ENCODE measurements around the gene MLXIPL.
"Not testable (repeated sequence)": the region's sequence is repeated elsewhere in the genome, so short reads cannot be mapped to it uniquely, and the experiment has no call there.

MLXIPL gene, protein sequence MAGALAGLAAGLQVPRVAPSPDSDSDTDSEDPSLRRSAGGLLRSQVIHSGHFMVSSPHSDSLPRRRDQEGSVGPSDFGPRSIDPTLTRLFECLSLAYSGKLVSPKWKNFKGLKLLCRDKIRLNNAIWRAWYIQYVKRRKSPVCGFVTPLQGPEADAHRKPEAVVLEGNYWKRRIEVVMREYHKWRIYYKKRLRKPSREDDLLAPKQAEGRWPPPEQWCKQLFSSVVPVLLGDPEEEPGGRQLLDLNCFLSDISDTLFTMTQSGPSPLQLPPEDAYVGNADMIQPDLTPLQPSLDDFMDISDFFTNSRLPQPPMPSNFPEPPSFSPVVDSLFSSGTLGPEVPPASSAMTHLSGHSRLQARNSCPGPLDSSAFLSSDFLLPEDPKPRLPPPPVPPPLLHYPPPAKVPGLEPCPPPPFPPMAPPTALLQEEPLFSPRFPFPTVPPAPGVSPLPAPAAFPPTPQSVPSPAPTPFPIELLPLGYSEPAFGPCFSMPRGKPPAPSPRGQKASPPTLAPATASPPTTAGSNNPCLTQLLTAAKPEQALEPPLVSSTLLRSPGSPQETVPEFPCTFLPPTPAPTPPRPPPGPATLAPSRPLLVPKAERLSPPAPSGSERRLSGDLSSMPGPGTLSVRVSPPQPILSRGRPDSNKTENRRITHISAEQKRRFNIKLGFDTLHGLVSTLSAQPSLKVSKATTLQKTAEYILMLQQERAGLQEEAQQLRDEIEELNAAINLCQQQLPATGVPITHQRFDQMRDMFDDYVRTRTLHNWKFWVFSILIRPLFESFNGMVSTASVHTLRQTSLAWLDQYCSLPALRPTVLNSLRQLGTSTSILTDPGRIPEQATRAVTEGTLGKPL

GRCh38 chr7:73623798-73624668, at the start of gene MLXIPL:
Gene MLXIPL (minus strand): TSS chr7:73624522. CDS start chr7:73624492, 30 bp downstream.
- in situ Hi-C loops (cut with MboI; ENCODE audit: low sequenced_read_pairs): no loop called here

GRCh38 chr7:73671857-73672445, 47.6 kb upstream of the MLXIPL start:
- in situ Hi-C loops (cut with MboI; ENCODE audit: low sequenced_read_pairs): no loop called here

GRCh38 chr7:73671322-73671661, 47.0 kb upstream of the MLXIPL start:
- in situ Hi-C loops (cut with MboI; ENCODE audit: low sequenced_read_pairs): no loop called here

DNA sequence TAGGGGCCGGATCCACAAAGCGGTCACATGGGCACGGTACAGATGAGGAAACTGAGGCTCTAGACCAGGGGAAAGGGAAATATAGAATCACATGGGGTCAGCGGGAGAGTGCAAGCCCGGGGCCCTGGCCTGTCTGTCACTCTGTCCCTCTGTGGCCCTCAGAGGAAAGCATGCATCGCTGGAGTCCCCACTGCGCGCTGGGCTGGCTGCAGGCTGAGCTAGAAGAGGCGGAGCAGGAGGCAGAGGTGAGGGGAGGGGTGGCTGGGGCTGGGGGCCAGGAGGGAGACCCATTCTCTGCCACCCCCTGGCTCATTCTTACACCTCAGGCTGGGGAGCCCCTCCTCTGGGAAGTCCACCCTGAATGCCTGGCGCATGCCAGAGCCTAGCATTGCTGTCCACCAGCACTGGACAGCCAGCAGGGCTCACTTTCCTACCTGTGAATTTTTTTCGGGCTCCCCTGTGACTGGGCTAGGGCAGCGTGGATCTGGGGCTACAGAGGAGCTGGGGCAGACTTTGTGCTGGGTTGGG, 45.6 kb upstream of the MLXIPL start:
- in situ Hi-C loops (cut with MboI; ENCODE audit: low sequenced_read_pairs): no loop called here

GRCh38 chr7:73669288-73669701, 45.0 kb upstream of the MLXIPL start:
- in situ Hi-C loops (cut with MboI; ENCODE audit: low sequenced_read_pairs): no loop called here

GRCh38 chr7:73668886-73669230, 44.5 kb upstream of the MLXIPL start:
- in situ Hi-C loops (cut with MboI; ENCODE audit: low sequenced_read_pairs): no loop called here

GRCh38 chr7:73668103-73668885, 44.0 kb upstream of the MLXIPL start:
- in situ Hi-C loops (cut with MboI; ENCODE audit: low sequenced_read_pairs): no loop called here

DNA sequence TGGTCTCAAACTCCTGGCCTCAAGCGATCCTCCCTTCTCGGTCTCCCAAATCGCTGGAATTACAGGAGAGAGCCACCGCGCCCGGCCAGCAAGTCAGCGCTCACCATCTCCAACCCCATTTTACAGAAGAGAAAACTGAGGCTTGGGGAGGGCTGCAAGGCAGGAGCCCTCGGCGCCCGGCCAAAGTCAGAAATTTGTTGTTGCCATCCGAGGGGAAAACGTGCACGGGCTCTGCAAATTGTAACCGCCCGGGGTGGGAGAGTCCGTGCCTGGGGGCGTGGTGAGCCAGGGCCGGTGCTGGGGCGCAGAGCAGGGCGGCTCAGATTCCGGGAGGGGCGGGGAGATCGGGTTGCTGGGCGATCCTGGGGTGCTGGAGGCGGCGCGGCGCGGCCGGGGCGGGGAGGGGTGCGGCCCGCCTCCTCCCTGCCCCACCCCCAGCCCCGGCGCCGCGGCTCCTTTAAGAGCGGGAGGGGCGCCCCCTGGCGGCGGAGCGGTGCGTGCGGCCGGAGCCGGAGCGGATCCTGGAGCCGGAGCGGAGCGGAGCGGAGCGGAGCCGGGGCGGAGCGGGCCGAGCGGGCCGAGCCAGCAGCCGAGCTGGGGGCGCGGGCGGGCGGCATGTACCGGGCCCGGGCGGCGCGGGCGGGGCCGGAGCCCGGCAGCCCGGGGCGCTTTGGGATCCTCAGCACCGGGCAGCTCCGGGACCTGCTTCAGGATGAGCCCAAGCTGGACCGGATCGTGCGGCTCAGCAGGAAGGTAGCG, 43.2 kb upstream of the MLXIPL start, which contains the start of gene VPS37D:
VPS37D (plus strand) TSS at position 488 of the 759 bp plus-strand sequence; CDS start at position 616, 128 bp downstream.
- in situ Hi-C loops (cut with MboI; ENCODE audit: low sequenced_read_pairs): no loop called here

DNA sequence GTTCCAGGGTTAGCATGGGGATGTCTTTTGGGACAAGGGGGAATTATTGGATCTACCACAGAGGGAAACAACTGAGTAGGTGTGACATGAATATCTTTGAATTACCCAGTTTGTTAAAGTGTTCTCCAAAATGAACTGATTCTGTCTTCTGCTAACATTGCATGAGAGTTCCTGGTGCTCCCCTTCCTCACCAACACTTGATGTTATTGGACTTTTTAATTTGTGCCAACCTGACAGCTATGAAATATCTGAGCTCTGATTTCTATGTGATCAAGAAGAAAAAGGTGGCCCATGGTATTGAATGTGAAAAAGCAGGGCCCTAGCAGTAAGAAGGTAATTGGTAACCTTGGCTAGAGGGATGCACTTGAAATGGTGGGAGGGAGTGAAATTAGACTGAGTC, 38.7 kb upstream of the MLXIPL start:
- in situ Hi-C loops (cut with MboI; ENCODE audit: low sequenced_read_pairs): no loop called here

DNA sequence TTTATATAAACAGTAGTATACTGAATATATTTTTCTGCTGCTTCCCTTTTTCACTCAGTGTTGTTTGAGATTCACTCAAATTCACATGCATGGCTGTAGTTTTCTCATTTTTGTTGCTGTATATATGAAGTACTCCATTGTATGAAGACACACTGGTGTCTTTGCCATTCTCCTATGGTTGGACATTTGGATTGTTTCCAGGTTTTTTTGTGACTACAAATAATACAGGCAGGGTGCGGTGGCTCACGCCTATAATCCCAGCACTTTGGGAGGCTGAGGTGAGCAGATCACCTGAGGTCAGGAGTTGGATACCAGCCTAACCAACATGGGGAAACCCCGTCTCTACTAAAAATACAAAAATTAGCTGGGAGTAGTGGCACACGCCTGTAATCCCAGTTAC, 36.3 kb upstream of the MLXIPL start:
- in situ Hi-C loops (cut with MboI; ENCODE audit: low sequenced_read_pairs): not testable (repeated sequence)

DNA sequence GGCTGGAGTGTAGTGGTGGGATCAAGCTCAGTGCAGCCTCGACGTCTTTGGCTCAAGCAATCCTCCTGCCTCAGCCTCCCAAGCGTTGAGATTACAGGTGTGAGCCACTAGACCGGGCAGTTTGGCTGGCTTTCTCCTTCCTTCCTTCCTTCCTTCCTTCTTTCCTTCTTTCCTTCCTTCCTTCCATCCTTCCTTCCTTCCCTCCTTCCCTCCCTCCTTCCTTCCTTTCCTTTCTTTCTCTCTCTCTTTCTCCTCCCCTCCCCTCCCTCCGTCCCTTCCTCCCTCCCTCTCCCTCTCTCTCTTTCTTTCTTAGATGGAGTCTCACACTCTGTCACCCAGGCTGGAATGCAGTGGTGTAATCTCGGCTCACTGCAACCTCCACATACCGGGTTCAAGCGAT, 35.7 kb upstream of the MLXIPL start:
- in situ Hi-C loops (cut with MboI; ENCODE audit: low sequenced_read_pairs): no loop called here

- in situ Hi-C loops (cut with MboI; ENCODE audit: low sequenced_read_pairs): not testable (repeated sequence)
These were observed 31.0 kb upstream of the MLXIPL start for GRCh38 chr7:73655309-73655708.

- in situ Hi-C loops (cut with MboI; ENCODE audit: low sequenced_read_pairs): no loop called here
These were observed 28.2 kb upstream of the MLXIPL start for GRCh38 chr7:73652541-73652949.

- in situ Hi-C loops (cut with MboI; ENCODE audit: low sequenced_read_pairs): no loop called here
These were observed 26.2 kb upstream of the MLXIPL start for GRCh38 chr7:73650524-73650923.

DNA sequence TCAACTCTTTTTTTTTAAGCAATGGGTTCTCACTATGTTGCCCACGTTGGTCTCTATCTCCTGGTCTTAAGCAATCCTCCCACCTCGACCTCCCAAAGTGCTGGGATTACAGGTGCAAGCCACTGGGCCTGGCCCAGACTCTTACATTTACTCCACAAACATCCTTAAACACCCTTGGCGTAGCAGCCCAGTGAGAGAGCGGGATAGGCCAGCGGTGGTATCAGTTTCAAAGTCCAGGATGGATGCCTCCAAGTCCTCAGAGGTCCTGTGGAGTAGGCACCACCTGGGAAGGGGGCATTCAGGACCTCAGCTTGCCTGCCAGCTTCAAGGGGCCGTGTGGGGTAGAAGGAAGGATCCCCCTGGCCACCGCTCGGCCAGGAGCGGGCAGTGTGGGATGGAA, 25.3 kb upstream of the MLXIPL start:
- in situ Hi-C loops (cut with MboI; ENCODE audit: low sequenced_read_pairs): no loop called here

GRCh38 chr7:73648593-73649332, 24.4 kb upstream of the MLXIPL start:
- in situ Hi-C loops (cut with MboI; ENCODE audit: low sequenced_read_pairs): no loop called here

GRCh38 chr7:73647725-73648592, 23.6 kb upstream of the MLXIPL start:
- in situ Hi-C loops (cut with MboI; ENCODE audit: low sequenced_read_pairs): no loop called here
